ENCODE results near the gene HRH3. TPM values are rescaled to one million over a fixed set of nuclear protein-coding genes. Genes with fewer than 3 reads are reported as not detected.

HRH3 gene
- total RNA-seq, 3 donors from 2014 or later (not counting 1 experiment from before 2014, with no cell fraction given) = not detected

GRCh38 chr20:62231292-62231691 is 11.2 kb upstream of the HRH3 start:
- Mint-ChIP-seq H3K4me1 (no peaks in the 10 kb centered on the region), H3K9me3 (no peaks in the 10 kb centered on the region), H3K27me3 (ENCODE audit: low read depth in 2 of 2) (peaks cover 0 to 4% of the 10 kb centered on the region in 2 donors), H3K27ac (no peak overlapping the region), H3K36me3 (no peaks in the 10 kb centered on the region), H3K4me3 (no peak overlapping the region)
- Histone ChIP-seq H3K27me3 (ENCODE audit: control insufficient read depth, insufficient read depth, low read length) (no peaks in the 10 kb centered on the region), H3K36me3 (ENCODE audit: control insufficient read depth, insufficient read depth, low read length) (no peaks in the 10 kb centered on the region), H3K4me3 (ENCODE audit: low read length) (no peak overlapping the region), H3K4me1 (ENCODE audit: control insufficient read depth, insufficient read depth, low read length) (no peaks in the 10 kb centered on the region), H3K27ac (ENCODE audit: low read length) (no peak overlapping the region), H3K9me3 (ENCODE audit: control insufficient read depth, insufficient read depth, low read length) (no peaks in the 10 kb centered on the region)
- 84% methylated on average over 6 of the region's 6 CpGs for WGBS (ENCODE audit: insufficient coverage)
- ATAC-seq (no peak), DNase-seq (no peak)
- intact Hi-C loops (cut with micrococcal nuclease) = no loop called here
- no peak for TF ChIP-seq CTCF (IDR thresholded peaks at IDR 0.05)

- DNase-seq = no peak
- WGBS (ENCODE audit: insufficient coverage) = 95% methylated on average over 10 of the region's 10 CpGs
- no peak overlapping the region for H3K27ac Mint-ChIP-seq
Measured at GRCh38 chr20:62230696-62231095, 10.6 kb upstream of the HRH3 start.

GRCh38 chr20:62230276-62230675 is 10.2 kb upstream of the HRH3 start:
- Histone ChIP-seq H3K4me1 (ENCODE audit: control insufficient read depth, insufficient read depth, low read length) (no peaks in the 10 kb centered on the region), H3K27me3 (ENCODE audit: control insufficient read depth, insufficient read depth, low read length) (no peaks in the 10 kb centered on the region), H3K36me3 (ENCODE audit: control insufficient read depth, insufficient read depth, low read length) (no peaks in the 10 kb centered on the region), H3K4me3 (ENCODE audit: low read length) (no peak overlapping the region), H3K27ac (ENCODE audit: low read length) (no peak overlapping the region), H3K9me3 (ENCODE audit: control insufficient read depth, insufficient read depth, low read length) (no peaks in the 10 kb centered on the region)
- H3K4me3 Mint-ChIP-seq = no peak overlapping the region
- H3K27ac Mint-ChIP-seq = no peak overlapping the region
- no peaks in the 10 kb centered on the region for H3K9me3 Mint-ChIP-seq
- DNase-seq = no peak
- no peaks in the 10 kb centered on the region for H3K4me1 Mint-ChIP-seq
- H3K27me3 Mint-ChIP-seq (ENCODE audit: low read depth in 2 of 2) = peaks cover 3 to 6% of the 10 kb centered on the region in 2 donors
- intact Hi-C loops (cut with micrococcal nuclease) = no loop called here
- TF ChIP-seq CTCF (IDR thresholded peaks at IDR 0.05) = no peak
- H3K36me3 Mint-ChIP-seq = no peaks in the 10 kb centered on the region
- 95% methylated on average over 2 of the region's 2 CpGs for WGBS (ENCODE audit: insufficient coverage)
- no peak for ATAC-seq

More at GRCh38 chr20:62230696-62231095, 10.6 kb upstream of the HRH3 start:
- Histone ChIP-seq H3K27ac (ENCODE audit: low read length) (no peak overlapping the region), H3K4me1 (ENCODE audit: control insufficient read depth, insufficient read depth, low read length) (no peaks in the 10 kb centered on the region), H3K4me3 (ENCODE audit: low read length) (no peak overlapping the region), H3K36me3 (ENCODE audit: control insufficient read depth, insufficient read depth, low read length) (no peaks in the 10 kb centered on the region), H3K27me3 (ENCODE audit: control insufficient read depth, insufficient read depth, low read length) (no peaks in the 10 kb centered on the region), H3K9me3 (ENCODE audit: control insufficient read depth, insufficient read depth, low read length) (no peaks in the 10 kb centered on the region)
- intact Hi-C loops (cut with micrococcal nuclease) = no loop called here
- TF ChIP-seq CTCF (IDR thresholded peaks at IDR 0.05) = no peak
- Mint-ChIP-seq H3K4me1 (no peaks in the 10 kb centered on the region), H3K9me3 (no peaks in the 10 kb centered on the region), H3K27me3 (ENCODE audit: low read depth in 2 of 2) (peaks cover 0 to 4% of the 10 kb centered on the region in 2 donors), H3K36me3 (no peaks in the 10 kb centered on the region), H3K4me3 (no peak overlapping the region)
- no peak for ATAC-seq

GRCh38 chr20:62229667-62230066 is 9.6 kb upstream of the HRH3 start:
- ATAC-seq (no peak), DNase-seq (no peak)
- H3K36me3 ChIP-seq (ENCODE audit: control insufficient read depth, insufficient read depth, low read length) = no peaks in the 10 kb centered on the region
- no peaks in the 10 kb centered on the region for H3K9me3 ChIP-seq (ENCODE audit: control insufficient read depth, insufficient read depth, low read length)
- peaks cover 9% of the 10 kb centered on the region in 2 donors for H3K27me3 Mint-ChIP-seq (ENCODE audit: low read depth in 2 of 2)
- no peak overlapping the region for H3K27ac Mint-ChIP-seq
- 33% methylated on average over 4 of the region's 4 CpGs for WGBS (ENCODE audit: insufficient coverage)
- H3K4me3 ChIP-seq (ENCODE audit: low read length) = no peak overlapping the region
- no peaks in the 10 kb centered on the region for H3K4me1 Mint-ChIP-seq
- H3K27me3 ChIP-seq (ENCODE audit: control insufficient read depth, insufficient read depth, low read length) = no peaks in the 10 kb centered on the region
- no peaks in the 10 kb centered on the region for H3K9me3 Mint-ChIP-seq
- TF ChIP-seq CTCF (IDR thresholded peaks at IDR 0.05) = no peak
- H3K4me1 ChIP-seq (ENCODE audit: control insufficient read depth, insufficient read depth, low read length) = no peaks in the 10 kb centered on the region
- intact Hi-C loops (cut with micrococcal nuclease) = no loop called here
- no peak overlapping the region for H3K4me3 Mint-ChIP-seq
- H3K27ac ChIP-seq (ENCODE audit: low read length) = no peak overlapping the region
- H3K36me3 Mint-ChIP-seq = no peaks in the 10 kb centered on the region

Measured in natural killer cell (primary cell).